NOMO-1 treated with DMSO at 0.1 percent for 48 hours (cell line): ENCODE results near the gene TTC7B.

Experiments used
- DNase-seq: peaks from one replicate; lab custom pipeline; 2025; ENCODE audit not compliant: unreplicated experiment; lab: John Stamatoyannopoulos, UW

Gene TTC7B

DNA sequence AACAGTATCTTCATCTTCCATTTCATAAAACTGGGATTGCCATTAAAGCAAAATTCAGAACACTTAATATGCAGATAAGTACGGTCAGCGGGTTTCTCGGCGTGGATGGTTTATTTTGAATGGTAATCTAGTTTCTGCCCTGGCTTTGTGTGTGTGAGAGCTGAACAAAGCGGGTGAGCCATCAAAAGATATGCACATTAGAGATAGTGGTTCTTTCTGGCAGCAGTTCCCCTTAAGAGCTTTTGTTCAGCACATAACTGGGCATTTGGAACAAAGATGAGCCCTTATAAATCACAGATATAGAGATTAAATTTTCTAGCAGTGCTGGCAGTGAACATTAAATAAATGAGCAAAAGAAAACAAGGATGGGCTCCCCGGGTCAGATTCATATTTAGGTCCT lies 211.9 kb downstream of the TTC7B start:
- no peak for DNase-seq

DNA sequence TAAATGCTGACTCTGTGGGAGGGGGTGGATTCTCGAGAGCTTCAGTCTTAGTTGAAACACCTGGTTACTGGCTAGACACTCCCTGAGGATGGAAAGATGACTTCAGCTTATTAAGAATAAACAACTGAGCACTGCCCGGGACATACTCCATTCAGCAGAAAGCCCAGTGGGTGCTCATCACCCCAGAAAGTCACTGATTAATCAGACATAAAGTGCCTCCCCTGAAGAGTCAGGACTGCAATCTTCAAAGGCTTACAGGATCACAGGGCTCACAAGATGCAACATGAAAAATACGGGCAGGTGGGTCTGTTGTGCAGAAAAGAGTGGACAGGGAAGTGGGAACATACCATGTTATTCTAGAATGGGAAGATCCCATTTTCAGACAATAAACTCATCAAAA lies 212.4 kb downstream of the TTC7B start:
- DNase-seq = no peak

DNA sequence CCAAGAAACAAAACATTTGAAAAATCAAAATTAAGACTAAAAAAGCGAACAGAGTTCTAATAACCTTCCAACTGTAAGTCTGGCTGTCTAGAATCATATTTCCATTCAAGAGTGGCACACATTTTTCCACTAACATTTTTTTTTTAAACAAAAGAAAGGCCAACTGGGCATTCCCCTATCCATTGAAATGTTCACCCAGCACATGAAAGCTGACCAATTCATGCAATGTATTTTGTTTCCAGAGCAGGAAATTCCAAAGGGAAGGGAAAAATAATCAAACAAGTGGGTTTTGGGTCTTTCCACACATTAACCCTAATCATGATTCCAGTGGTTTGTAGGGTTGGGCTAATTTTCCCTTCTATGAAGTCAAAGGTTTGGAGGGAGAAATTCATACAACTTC lies 212.9 kb downstream of the TTC7B start:
- DNase-seq = no peak

- no peak for DNase-seq
These were observed 214.0 kb downstream of the TTC7B start for GRCh38 chr14:90602088-90602687.

DNA sequence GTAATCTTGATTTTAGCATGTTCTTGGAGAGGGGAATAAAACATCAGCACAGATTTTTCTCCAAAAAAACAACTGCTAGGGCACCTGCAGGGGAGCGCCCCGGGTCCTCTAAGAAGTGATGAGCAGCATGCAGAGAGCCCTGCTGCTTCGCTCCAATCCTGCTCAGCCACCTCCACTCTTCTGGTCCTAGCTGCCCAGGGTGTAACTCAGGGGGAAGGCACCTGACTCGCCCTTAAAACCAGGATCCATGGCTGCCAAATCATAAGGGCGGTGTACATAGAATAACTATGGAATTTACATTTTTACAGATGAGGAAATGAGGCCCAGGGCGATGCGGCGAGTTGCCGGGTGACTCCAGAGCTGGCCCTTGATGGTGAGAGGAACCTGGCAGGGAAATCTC lies 214.7 kb downstream of the TTC7B start:
- DNase-seq = no peak

GRCh38 chr14:90600619-90601018 lies 215.6 kb downstream of the TTC7B start:
- no peak for DNase-seq

DNA sequence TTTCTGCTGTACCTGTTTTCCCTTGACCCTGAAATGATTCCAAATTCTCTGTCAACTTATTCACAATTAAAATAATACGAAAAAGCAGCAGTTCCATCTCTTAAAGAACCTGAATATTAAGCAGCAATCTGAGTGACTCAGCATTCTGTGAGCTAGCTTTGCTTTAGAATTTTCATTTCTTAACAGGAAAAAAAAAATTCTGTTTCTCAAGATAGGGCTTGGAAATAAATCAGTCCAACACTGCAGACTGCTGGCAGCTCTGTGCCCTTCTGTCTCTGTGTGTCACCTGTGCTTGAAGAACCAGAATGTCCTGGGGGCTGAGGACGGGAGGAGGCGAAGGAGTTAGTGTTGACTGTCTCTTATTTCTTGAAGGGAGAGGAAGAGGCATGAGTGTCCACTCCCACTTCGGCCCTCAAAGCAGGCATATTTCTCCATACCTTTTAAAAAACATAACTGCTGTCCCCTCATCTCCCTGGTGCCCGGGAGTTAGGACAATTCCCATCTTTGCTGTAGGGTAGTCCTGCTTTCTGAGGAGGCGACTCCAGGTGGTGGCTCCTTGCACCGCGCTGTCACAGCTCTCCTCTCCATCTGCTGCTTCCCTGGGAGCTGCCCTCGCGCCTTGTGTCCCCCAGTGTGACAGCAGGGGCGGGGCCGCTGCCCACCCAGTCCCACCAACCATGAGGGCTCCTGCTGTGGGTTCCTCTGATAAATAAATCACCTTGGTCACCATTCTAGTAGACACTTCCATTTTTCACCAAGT lies 216.3 kb downstream of the TTC7B start:
- peak; percentile 18 for DNase-seq

- DNase-seq = no peak
These were observed 216.9 kb downstream of the TTC7B start for GRCh38 chr14:90599339-90599738.

GRCh38 chr14:90597961-90598360 lies 218.3 kb downstream of the TTC7B start:
- no peak for DNase-seq

- DNase-seq = no peak
These were observed 219.5 kb downstream of the TTC7B start for GRCh38 chr14:90596733-90597132.

GRCh38 chr14:90593254-90594040 lies 222.8 kb downstream of the TTC7B start:
- no peak for DNase-seq

GRCh38 chr14:90592655-90593054 lies 223.6 kb downstream of the TTC7B start:
- no peak for DNase-seq

DNA sequence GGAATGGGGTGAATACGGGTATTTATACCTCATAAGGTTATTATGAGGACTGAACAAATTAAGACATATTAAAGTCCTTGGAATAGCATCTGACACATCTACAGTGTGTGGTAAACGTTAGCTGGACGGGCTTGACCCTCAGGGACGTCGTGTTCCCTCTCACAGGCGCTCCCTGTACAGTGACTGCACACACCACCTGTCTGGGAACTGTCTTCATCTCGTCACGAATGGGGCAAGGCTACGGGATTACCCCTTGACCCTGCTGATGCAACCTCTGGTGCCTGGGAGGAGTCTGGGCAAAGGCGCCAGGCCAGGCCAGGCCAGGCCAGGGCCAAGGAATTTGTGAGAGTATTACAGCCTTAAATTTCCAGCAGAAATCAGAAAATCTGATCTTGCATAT lies 228.3 kb downstream of the TTC7B start:
- DNase-seq = no peak

DNA sequence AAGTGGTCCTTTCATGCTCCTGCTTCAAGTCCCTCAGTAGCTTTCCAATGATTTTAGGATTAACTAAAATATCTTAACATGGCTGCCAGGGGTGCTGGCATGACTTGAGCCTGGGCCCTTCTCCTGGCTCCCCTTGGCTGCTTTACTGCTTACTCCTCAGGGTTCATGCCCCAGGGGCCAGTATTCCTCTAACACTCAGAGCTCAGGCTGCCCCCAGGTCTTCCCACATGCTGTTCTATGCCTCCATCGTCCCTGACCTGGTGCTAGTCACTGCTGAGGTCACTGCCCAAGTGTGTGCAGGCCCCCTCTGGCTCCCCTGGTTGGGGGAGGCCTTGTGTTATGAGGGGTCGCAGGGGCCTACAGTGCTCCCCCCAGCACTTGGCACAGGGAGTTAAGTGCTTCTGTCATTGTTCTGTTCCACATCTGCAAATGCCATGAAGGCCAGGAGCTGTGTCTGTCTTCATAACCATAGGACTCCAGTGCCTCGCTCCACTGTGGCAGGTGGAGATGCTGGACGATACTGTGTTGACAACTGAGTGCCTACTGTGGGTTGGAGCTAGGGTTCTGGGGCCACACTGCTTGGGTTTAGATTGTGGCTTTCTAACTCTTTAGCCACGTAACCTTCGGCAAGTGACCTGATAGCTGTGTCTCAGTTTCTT lies 228.8 kb downstream of the TTC7B start:
- no peak for DNase-seq

DNA sequence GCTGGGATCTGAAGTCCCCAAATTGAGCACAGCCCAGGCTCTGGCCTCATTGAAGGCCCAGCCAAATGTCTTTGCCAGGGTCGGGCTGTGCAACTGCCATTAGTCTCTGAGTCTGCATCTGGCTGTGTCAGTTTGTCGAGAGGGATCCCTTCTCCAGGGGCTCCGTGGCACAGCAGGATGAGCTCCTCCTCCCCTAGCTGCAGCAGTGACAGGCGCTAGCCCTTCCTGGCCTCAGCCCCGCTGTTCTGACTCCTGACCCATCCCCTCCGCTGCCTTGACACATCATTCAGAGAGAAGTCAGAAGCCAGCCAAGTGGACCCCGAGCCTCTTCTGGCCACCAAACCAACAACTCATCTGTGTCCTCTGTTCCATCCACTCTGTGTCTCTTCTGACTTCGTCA lies 231.1 kb downstream of the TTC7B start:
- no peak for DNase-seq

DNA sequence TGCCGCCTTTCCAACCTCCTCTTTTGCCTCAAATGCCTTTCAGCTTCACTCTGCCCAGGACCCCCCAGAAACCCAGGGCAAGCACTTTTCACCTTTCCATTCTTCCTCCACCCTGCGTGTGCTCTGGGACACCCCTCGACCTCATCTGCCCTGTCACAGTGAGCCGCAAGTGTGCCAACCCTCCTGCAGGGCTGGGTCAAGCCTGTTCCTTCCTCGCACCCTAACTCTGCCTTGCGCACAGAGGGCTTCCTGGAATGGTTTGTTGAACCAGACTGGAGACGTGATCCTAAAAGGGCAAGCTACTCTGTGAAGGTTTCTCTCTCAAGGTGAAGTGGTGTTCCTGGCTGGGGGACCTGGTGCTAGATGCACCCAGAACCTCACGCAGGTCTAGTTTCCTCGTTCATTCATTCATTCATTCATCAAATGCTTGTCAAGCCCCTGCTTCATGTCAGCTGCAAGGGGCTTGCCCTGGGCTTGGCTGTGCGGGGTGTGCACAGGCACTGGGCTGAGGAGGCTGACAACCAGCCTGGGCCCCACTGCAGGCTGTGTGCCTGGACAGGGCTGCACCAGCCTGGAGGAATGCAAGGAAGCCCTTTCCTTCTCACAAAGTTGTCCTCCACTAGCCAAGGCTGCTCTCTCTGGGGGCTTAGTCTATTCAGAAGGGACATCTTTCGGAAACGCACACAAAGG lies 232.2 kb downstream of the TTC7B start:
- no peak for DNase-seq

DNA sequence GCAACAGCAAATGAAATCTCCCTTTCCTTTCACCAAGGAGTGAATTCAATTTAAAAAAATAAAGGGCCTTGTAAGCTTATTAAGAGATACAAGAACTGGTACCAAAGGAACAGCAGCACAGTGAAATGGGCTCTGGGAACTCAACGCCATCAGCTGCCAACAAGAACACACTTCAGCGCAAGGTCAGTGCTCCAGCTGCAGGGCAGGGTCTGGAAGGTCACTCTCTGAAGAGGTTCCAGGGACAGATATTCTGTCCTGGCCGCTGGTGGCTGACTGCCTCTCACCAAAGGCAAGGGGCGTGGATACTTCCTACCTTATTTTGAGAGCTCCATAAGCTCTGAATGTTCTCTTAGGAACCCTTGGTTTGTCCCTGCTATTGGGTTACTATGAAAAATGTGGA lies 232.8 kb downstream of the TTC7B start:
- no peak for DNase-seq

DNA sequence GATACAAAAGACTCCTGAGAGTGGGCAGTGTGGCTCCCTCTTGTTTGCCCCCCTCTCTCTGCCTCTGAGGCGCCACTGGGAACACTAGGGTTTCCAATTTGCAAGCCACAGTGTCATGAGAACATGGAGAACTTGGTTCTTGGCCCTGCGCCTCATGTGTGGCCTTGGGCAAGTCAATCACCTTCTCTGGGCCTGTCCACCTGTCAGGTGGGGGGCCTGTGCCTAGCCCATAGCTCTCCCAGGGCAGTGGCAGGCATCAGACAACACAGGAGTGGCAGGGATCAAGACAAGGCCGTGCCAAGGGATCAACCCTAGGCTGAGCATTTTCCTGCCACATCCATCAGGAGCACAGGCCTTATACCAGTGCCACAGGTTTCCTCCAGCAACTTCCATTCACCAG lies 234.1 kb downstream of the TTC7B start:
- no peak for DNase-seq

DNA sequence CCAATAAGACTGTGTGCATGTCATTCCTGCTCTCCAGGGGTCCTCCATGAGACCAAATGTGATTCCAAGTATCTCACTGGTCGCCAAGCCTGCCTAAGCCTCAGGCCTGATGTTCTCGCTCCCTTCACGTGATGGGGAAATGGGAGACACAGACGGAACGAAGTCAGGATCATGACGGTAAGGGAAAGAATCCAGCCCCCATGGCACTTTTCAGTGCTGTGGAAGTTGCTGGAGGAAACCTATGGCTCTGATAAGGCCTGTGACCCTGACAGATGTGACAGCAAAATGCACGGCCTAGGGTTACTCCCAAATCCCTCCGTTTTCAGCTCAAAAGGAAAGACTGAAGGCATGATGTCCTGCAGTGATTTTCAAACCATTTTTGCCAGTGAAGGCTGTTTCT lies 234.5 kb downstream of the TTC7B start:
- no peak for DNase-seq

GRCh38 chr14:90580377-90581335 lies 235.6 kb downstream of the TTC7B start:
- DNase-seq = no peak
